ENCODE data around the gene BBOF1.

GRCh38 chr14:74085047-74085637 lies 66.0 kb downstream of the BBOF1 start:
- no peak for TF ChIP-seq REST (IDR thresholded peaks at IDR 0.05; ENCODE audit: low read depth)
- TF ChIP-seq EZH2 (IDR thresholded peaks at IDR 0.05) = no peak
